GM19324 (cell line): ENCODE results near the gene SLC39A5.
A peak's percentile ranks its signal among the peaks of the same experiment; 100 is the strongest.

ENCODE experiments used
- ATAC-seq: cut with Tn5 transposase; IDR thresholded peaks from one replicate; pipeline ENCODE4 v1.9.1; 2021; ENCODE audit warnings: mild to moderate bottlenecking, moderate library complexity; ENCODE audit not compliant: unreplicated experiment, low FRiP score

The SLC39A5 gene

GRCh38 chr12:56213878-56214277 lies 16.0 kb upstream of the SLC39A5 start:
- no peak for ATAC-seq

- ATAC-seq, result no peak
Measured at GRCh38 chr12:56216461-56216860, 13.4 kb upstream of the SLC39A5 start.

- ATAC-seq, result no peak
Measured at GRCh38 chr12:56219840-56220239, 10.0 kb upstream of the SLC39A5 start.

GRCh38 chr12:56220611-56221231 lies 9.1 kb upstream of the SLC39A5 start:
- no peak for ATAC-seq

- peak; percentile 25 for ATAC-seq
Measured at GRCh38 chr12:56221232-56221756, 8.6 kb upstream of the SLC39A5 start.

GRCh38 chr12:56221757-56222530 lies 7.9 kb upstream of the SLC39A5 start, which contains the start of gene RNF41:
RNF41 (minus strand) TSS chr12:56221922; CDS start chr12:56214047, 7,875 bp downstream.
- peak; percentile 78 for ATAC-seq

GRCh38 chr12:56222531-56222895 lies 7.3 kb upstream of the SLC39A5 start:
- ATAC-seq, result no peak

- ATAC-seq, result no peak
Measured at GRCh38 chr12:56223571-56224101, 6.2 kb upstream of the SLC39A5 start.

- peak; percentile 79 for ATAC-seq
Measured at GRCh38 chr12:56224102-56224701, 5.6 kb upstream of the SLC39A5 start, which contains the start of gene NABP2. NABP2 (plus strand) TSS chr12:56224342; CDS start chr12:56224857, 515 bp downstream.

- ATAC-seq, result no peak
Measured at GRCh38 chr12:56224954-56225353, 4.9 kb upstream of the SLC39A5 start.

- no peak for ATAC-seq
Measured at GRCh38 chr12:56229082-56229481, 769 bp upstream of the SLC39A5 start.

- ATAC-seq, result no peak
Measured at GRCh38 chr12:56230432-56231183, 757 bp downstream of the SLC39A5 start.

- no peak for ATAC-seq
Measured at GRCh38 chr12:56231184-56231582, 1.3 kb downstream of the SLC39A5 start.

- no peak for ATAC-seq
Measured at GRCh38 chr12:56234746-56235436, 5.0 kb downstream of the SLC39A5 start.

- no peak for ATAC-seq
Measured at GRCh38 chr12:56236091-56236490, 6.2 kb downstream of the SLC39A5 start.

- no peak for ATAC-seq
Measured at GRCh38 chr12:56236985-56237384, 7.1 kb downstream of the SLC39A5 start.

- no peak for ATAC-seq
Measured at GRCh38 chr12:56237552-56237951, 7.7 kb downstream of the SLC39A5 start.

GRCh38 chr12:56241424-56242303 lies 11.8 kb downstream of the SLC39A5 start:
- no peak for ATAC-seq

- no peak for ATAC-seq
Measured at GRCh38 chr12:56242986-56243385, 13.1 kb downstream of the SLC39A5 start.
